Right renal pelvis (tissue), 4 donors: ENCODE results near the gene CCDC38. TPM values are rescaled to one million over a fixed set of nuclear protein-coding genes. Genes with fewer than 3 reads are reported as not detected.
"Not testable (repeated sequence)": the region's sequence is repeated elsewhere in the genome, so short reads cannot be mapped to it uniquely, and the experiment has no call there.

ENCODE experiments used
- DNase-seq, 4 donors: peaks; one replicate each; pipeline ENCODE4 v3.0.0-alpha.2; 2013; ENCODE audit warnings: low read depth in 4 of 4, low spot score in 3 of 4, missing footprints in 1 of 4
- polyA plus RNA-seq, 4 donors: library from polyadenylated mRNA; unstranded; fragments of 120-200 nt; gene quantifications; one replicate each; pipeline ENCODE4 v1.2.1, GENCODE V29; 2013; ENCODE audit not compliant: insufficient read length in 4 of 4

CCDC38 gene
- polyA plus RNA-seq, 4 donors = 0.40 to 0.49 (median 0.48) TPM

- no peak for DNase-seq
Measured at GRCh38 chr12:95887311-95887710, 55.1 kb downstream of the CCDC38 start.

GRCh38 chr12:95884998-95885397, 57.4 kb downstream of the CCDC38 start:
- DNase-seq = no peak

GRCh38 chr12:95882873-95883272, 59.5 kb downstream of the CCDC38 start:
- no peak for DNase-seq

- no peak for DNase-seq
Measured at GRCh38 chr12:95882080-95882479, 60.3 kb downstream of the CCDC38 start.

- DNase-seq = no peak
Measured at GRCh38 chr12:95881331-95881955, 61.0 kb downstream of the CCDC38 start.

- no peak for DNase-seq
Measured at GRCh38 chr12:95880895-95881294, 61.5 kb downstream of the CCDC38 start.

GRCh38 chr12:95877622-95878021, 64.8 kb downstream of the CCDC38 start:
- DNase-seq = no peak

- DNase-seq = no peak
Measured at GRCh38 chr12:95874452-95874851, 68.0 kb downstream of the CCDC38 start.

- no peak for DNase-seq
Measured at GRCh38 chr12:95870897-95871296, 71.5 kb downstream of the CCDC38 start.

GRCh38 chr12:95863337-95863736, 79.1 kb downstream of the CCDC38 start:
- no peak for DNase-seq

- no peak for DNase-seq
Measured at GRCh38 chr12:95862038-95862437, 80.4 kb downstream of the CCDC38 start.

GRCh38 chr12:95859947-95860850, 82.2 kb downstream of the CCDC38 start:
- DNase-seq = no peak

GRCh38 chr12:95859344-95859816, 83.0 kb downstream of the CCDC38 start:
- DNase-seq = peak in 2 of 4 donors; percentile 31 to 32

- peak; percentile 94 to 99 (median 96) for DNase-seq
Measured at GRCh38 chr12:95858451-95859343, 83.7 kb downstream of the CCDC38 start, which contains the start of gene SNRPF. Gene SNRPF (plus strand): TSS chr12:95858952. CDS start chr12:95859074, 122 bp downstream.

- no peak for DNase-seq
Measured at GRCh38 chr12:95857799-95858198, 84.6 kb downstream of the CCDC38 start.

GRCh38 chr12:95857156-95857555, 85.3 kb downstream of the CCDC38 start:
- no peak for DNase-seq

GRCh38 chr12:95852133-95852532, 90.3 kb downstream of the CCDC38 start:
- no peak for DNase-seq

- DNase-seq = no peak
Measured at GRCh38 chr12:95851606-95852005, 90.8 kb downstream of the CCDC38 start.

- peak in 2 of 4 donors; percentile 5 to 25 for DNase-seq
Measured at GRCh38 chr12:95848575-95849388, 93.6 kb downstream of the CCDC38 start.

GRCh38 chr12:95842426-95842825, 100.0 kb downstream of the CCDC38 start:
- not testable (repeated sequence) for DNase-seq
